Pancreas (tissue), 10 donors: ENCODE data around the gene WARS2. TPM values are rescaled to one million over a fixed set of nuclear protein-coding genes. Genes with fewer than 3 reads are reported as not detected.

ENCODE experiments used
- ATAC-seq, 4 donors: fragments of 200-7000 bp; cut with Tn5 transposase; one replicate each; pipeline versions ENCODE4 v1.8.0 to v1.9.1; 2020; ENCODE audit warnings: mild to moderate bottlenecking in 4 of 4, moderate library complexity in 4 of 4
- DNase-seq, 6 donors: peaks; one replicate each; pipeline ENCODE4 v3.0.0-alpha.2; 2020
- FAIRE-seq: peaks from 2 replicates; lab custom pipeline; 2012; peaks lifted over from hg19 to GRCh38; lab: Jason Lieb, UNC
- H3K27ac ChIP-seq, 4 donors: fragments of 200-600 bp; sonication (generic); 1 replicate in 3 of 4; 2 replicates in 1 of 4; pipeline versions ENCODE4 v1.5.0 to v1.8.0; 2020
- H3K27me3 ChIP-seq, 4 donors: fragments of 200-600 bp; one replicate each; pipeline ENCODE4 v1.8.0; 2021
- H3K36me3 ChIP-seq, 3 donors: fragments of 200-600 bp; sonication (generic) in 1 of 3; one replicate each; pipeline versions ENCODE4 v1.5.0 to v1.8.0; 2020 to 2021
- H3K4me1 ChIP-seq, 3 donors: fragments of 200-600 bp; one replicate each; pipeline ENCODE4 v1.8.0; 2021
- H3K4me3 ChIP-seq, 4 donors: fragments of 200-600 bp; sonication (generic) in 2 of 4; one replicate each; pipeline versions ENCODE4 v1.5.0 to v1.8.0; 2020 to 2021
- H3K9me3 ChIP-seq, 4 donors: fragments of 200-600 bp; one replicate each; pipeline ENCODE4 v1.8.0; 2021
- CTCF ChIP-seq, 4 donors: fragments of 200-600 bp; sonication (generic) in 3 of 4; IDR thresholded peaks; one replicate each; pipeline versions ENCODE4 v1.5.0 to v1.8.0; 2021; ENCODE audit warnings: antibody characterized with exemption in 4 of 4
- WGBS, 2 donors: extraction: QIAGEN DNeasy Blood & Tissue Kit; methylation state at CpG; one replicate each; pipeline ENCODE4 v1.1.7; 2013; 5-methylcytosine and 5-hydroxymethylcytosine counted together
- intact Hi-C, 3 donors: fragments of 100-400 bp; cut with DNase I; formaldehyde crosslinking; loops; one replicate each; pipeline versions ENCODE4 v1.11.1 to v1.14.2; 2022
- polyA plus RNA-seq, 2 donors: library from polyadenylated mRNA; stranded (reverse); fragments of 200-250 nt; gene quantifications; one replicate each; pipeline ENCODE4 v1.2.3, GENCODE V29; 2013
- total RNA-seq, 6 donors: library from RNA; stranded (reverse); fragmentation: NEBNext Ultra II Directional in 4 of 6; extraction: Animal tissue kit (Norgen Biotek cat#: 25700) in 4 of 6; gene quantifications; one replicate each; pipeline versions ENCODE4 v1.2.1 to v1.2.4, GENCODE V29; 2021 to 2023
- donor health status: healthy with polysubstance abuse.
- donor health status: DM: no; HTN: no; CAD: no; lungs with moderate emphysema.
- donor health status: DM: no; HTN: no; CAD: no.
- donor health status: control.
- donor health status: control.
- donor health status: Bipolar disorder and iron deficiency.
- donor health status: DM: yes; HTN: yes; CAD: no.
- donor health status: DM: no; HTN: no; CAD: no.
- donor health status: DM: no; HTN: no; CAD: no.
- donor health status: DM: yes; HTN: yes; CAD: no.

The WARS2 gene
- total and polyA plus RNA-seq, 8 donors: 3.4 to 14.0 (median 9.4) TPM

DNA sequence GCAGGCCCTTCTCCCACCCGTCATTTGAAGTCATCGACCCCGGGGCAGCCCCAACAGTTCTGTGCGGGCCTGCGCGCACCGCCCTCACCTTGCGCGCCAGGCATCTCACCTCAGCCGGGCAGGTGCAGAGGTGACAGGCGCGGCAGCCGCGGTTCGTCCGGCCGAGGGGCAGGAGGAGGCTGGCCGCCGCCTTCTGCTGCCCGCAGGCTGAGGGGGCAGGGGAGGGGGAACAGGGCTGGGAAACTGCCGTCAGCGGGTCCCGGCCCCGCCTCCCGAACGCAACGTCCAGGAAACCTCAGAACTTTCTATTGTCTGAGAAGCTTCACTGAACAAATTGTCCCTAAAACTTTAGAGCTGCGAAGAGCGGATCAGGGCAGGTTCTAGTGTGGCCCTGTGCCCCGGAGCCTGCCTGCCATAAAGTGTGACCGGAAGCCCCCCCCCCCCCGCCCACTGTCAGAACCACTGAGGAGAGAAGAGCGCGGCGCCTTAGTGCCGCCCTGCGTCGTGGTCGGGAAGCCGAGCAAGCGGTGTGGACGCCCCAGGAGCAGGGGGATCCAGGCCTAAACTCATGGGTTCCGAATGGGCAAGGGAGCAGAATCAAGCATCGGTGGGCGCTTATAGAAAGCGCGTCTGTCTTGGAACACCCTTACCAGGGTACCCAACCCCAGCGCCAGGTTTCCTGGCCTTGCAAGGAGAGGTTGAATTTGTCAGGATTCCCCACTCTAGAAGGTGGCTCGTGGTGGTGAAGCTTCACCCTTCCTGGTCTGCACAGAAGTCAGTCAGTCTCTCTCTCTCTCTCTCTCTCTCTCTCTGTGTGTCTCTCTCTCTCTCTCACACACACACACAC is 139.0 kb downstream of the WARS2 start:
- Histone ChIP-seq H3K27ac (no peak overlapping the region), H3K27me3 (peaks cover 0 to 55% (median 8%) of the 10 kb centered on the region in 4 donors), H3K36me3 (no peaks in the 10 kb centered on the region), H3K9me3 (no peaks in the 10 kb centered on the region), H3K4me3 (peak overlapping the region in 1 of 4 donors; percentile 23), H3K4me1 (peaks cover 0 to 11% (median 0%) of the 10 kb centered on the region in 3 donors)
- DNase-seq (peak in 1 of 6 donors; percentile 58), FAIRE-seq (no peak), ATAC-seq (peak in 3 of 4 donors; percentile 29 to 55 (median 54))
- 4% methylated on average over 45 to 49 of the region's 49 CpGs for WGBS, 2 donors
- intact Hi-C loops: loop anchor here in 1 of 3 donors (10.0 kb wide), 1 partner anchor 847 kb away; no protein-coding TSS in a partner anchor
- no peak for TF ChIP-seq CTCF (IDR thresholded peaks at IDR 0.05)

DNA sequence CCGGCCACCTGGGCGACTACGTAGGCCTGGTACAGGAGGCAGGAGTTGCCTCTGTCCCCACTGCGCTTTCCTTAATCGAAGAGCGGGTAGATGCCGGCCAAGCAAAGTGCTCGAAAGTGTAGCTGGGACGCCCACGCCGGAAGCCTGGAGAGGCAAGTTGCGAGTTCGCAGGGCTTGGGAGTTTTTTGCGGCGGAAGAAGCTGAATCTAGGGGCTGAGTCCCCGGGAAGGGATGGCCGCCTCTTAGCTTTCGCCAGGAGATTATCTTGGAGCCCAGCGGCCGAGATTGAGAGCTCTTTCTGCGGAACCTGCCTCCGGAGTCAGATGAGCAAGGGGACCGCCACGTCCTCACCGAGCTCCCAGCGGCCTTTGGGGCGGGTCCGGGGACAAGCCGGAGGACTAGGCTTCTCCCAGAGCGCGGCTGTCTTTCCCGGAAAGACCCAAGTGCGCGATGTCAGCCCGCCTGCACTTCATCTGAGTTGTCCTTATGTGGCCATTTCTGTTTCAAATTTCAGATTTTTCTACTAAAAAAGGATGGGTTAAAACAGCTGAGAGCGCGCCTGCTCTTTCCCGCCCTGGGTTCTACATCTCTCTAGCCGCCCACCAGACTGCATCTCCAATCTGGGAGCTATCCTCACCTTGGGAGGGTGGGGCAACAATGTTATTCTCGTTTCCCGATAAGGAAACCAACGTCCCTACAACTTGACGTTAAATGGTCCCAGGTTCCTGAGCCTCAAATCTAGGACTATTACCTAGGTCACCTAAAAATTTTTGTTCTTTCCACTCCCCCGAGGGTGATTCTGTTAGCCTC is 139.9 kb downstream of the WARS2 start:
- no peak for TF ChIP-seq CTCF (IDR thresholded peaks at IDR 0.05)
- DNase-seq (no peak), ATAC-seq (peak in 1 of 4 donors; percentile 22), FAIRE-seq (no peak)
- WGBS, 2 donors: 7 to 8% methylated on average over 44 of the region's 44 CpGs
- peaks cover 0 to 11% (median 0%) of the 10 kb centered on the region in 3 donors for H3K4me1 ChIP-seq
- intact Hi-C loops: loop anchor here in 1 of 3 donors (10.0 kb wide), 1 partner anchor 846 kb away; no protein-coding TSS in a partner anchor
- H3K4me3 ChIP-seq: peak overlapping the region in 1 of 4 donors; percentile 23
- peaks cover 0 to 47% (median 7%) of the 10 kb centered on the region in 4 donors for H3K27me3 ChIP-seq
- H3K36me3 ChIP-seq: no peaks in the 10 kb centered on the region
- H3K27ac ChIP-seq: no peak overlapping the region
- no peaks in the 10 kb centered on the region for H3K9me3 ChIP-seq

DNA sequence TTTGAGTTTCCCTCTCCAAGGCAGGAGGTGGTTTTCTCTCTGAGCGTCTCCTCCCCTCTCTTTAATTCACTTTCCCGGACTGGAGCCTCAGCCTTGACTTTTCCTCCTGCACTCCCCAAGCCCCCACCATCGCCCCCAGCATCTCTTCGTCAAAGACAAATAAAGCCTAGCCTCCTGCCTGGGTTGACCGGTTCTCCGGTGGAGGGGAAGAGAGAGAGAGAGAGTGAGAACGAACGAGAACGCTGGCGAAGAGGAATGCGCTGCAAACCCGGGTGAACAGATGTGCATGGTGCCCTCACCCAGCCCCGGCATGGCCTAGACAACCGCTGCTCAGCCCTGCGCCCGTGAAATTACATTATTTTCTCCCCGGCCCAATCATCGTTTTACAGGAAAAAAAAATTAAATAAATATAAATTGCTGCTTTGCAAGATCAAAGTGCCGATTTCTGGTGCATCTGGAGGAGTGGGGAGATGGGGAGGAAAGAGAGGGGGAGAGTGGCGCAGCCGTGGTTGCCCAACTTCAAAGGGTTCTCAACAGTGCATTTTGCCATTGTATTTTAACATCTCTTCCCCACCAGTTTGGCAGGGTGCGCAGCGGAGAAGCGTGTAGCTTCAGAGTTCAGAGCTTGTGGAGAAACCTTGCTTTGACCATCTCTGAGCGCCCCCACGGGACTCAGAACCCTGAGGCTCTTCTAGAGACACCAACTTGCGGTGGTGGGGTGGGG is 140.9 kb downstream of the WARS2 start:
- Histone ChIP-seq H3K36me3 (no peaks in the 10 kb centered on the region), H3K4me3 (no peak overlapping the region), H3K4me1 (peaks cover 0 to 11% (median 0%) of the 10 kb centered on the region in 3 donors), H3K9me3 (no peaks in the 10 kb centered on the region), H3K27me3 (peaks cover 0 to 46% (median 7%) of the 10 kb centered on the region in 4 donors), H3K27ac (no peak overlapping the region)
- WGBS, 2 donors: 9% methylated on average over 27 of the region's 27 CpGs
- FAIRE-seq (no peak), ATAC-seq (no peak), DNase-seq (no peak)
- no peak for TF ChIP-seq CTCF (IDR thresholded peaks at IDR 0.05)
- intact Hi-C loops: loop anchor here in 1 of 3 donors (10.0 kb wide), 1 partner anchor 845 kb away; no protein-coding TSS in a partner anchor

DNA sequence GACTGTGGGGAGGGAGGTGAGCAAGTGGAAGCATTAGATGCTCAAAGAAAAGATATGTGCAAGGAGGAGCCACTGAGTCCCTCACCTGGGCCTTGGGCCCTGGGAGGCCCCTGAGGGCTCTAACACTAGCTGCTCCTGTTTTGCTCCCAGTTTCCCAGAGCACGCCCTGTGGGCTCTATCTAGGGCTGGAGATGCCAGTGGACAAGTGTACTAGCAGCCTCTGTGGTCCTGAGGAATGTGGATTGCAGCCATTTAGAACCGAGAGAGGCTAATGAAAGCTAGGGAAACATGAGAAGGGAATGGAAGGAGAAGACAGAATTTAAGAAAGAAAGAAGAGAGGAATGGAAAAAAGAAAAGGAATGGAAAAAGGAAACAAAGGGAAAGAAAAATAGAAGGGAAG is 142.3 kb downstream of the WARS2 start:
- intact Hi-C loops: no loop called here
- no peak overlapping the region for H3K4me3 ChIP-seq
- peaks cover 0 to 46% (median 9%) of the 10 kb centered on the region in 4 donors for H3K27me3 ChIP-seq
- no peaks in the 10 kb centered on the region for H3K9me3 ChIP-seq
- no peak overlapping the region for H3K27ac ChIP-seq
- no peak for FAIRE-seq
- TF ChIP-seq CTCF (IDR thresholded peaks at IDR 0.05): no peak
- no peaks in the 10 kb centered on the region for H3K36me3 ChIP-seq
- H3K4me1 ChIP-seq: peaks cover 0 to 11% (median 0%) of the 10 kb centered on the region in 3 donors
- 55 to 56% methylated on average over 2 of the region's 2 CpGs for WGBS, 2 donors
- DNase-seq: no peak
- ATAC-seq: no peak
